ENCODE results near the gene PLA2G7.

DNA sequence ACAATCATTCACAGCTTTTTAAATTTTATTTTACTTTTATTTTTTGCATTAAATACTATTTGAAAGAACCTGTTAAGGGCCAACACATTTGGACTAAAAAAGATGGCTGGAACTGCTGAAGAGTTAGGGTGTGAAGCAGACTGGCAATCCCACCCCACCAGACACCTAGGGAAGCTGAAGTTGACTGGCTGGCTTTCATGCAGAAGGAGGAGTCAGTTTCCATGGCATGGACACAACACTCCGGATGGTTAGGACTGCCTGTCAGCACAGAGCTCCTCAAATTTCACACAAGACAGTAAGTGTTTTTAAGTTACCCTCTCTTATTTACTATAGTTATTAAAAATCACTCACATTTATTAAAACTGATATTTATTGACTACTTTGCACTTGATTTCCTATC is 11.5 kb upstream of the PLA2G7 start, which contains the start of gene ANKRD66:
- no peak for TF ChIP-seq EZH2 (IDR thresholded peaks at IDR 0.05; ENCODE audit: borderline replicate concordance, insufficient read depth, low read length, poor library complexity, severe bottlenecking)
- TF ChIP-seq, protein P1, sequence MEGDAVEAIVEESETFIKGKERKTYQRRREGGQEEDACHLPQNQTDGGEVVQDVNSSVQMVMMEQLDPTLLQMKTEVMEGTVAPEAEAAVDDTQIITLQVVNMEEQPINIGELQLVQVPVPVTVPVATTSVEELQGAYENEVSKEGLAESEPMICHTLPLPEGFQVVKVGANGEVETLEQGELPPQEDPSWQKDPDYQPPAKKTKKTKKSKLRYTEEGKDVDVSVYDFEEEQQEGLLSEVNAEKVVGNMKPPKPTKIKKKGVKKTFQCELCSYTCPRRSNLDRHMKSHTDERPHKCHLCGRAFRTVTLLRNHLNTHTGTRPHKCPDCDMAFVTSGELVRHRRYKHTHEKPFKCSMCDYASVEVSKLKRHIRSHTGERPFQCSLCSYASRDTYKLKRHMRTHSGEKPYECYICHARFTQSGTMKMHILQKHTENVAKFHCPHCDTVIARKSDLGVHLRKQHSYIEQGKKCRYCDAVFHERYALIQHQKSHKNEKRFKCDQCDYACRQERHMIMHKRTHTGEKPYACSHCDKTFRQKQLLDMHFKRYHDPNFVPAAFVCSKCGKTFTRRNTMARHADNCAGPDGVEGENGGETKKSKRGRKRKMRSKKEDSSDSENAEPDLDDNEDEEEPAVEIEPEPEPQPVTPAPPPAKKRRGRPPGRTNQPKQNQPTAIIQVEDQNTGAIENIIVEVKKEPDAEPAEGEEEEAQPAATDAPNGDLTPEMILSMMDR (IDR thresholded peaks at IDR 0.05; ENCODE audit: poor library complexity, severe bottlenecking) = no peak

All from neural cell (in vitro differentiated cells).